SW 1271 (cell line): ENCODE results near the gene ZNF521.

ENCODE experiments used
- DNase-seq, 2 experiments: peaks; one replicate each; lab custom pipeline; 2025; lab: John Stamatoyannopoulos, UW

ZNF521 gene

DNA sequence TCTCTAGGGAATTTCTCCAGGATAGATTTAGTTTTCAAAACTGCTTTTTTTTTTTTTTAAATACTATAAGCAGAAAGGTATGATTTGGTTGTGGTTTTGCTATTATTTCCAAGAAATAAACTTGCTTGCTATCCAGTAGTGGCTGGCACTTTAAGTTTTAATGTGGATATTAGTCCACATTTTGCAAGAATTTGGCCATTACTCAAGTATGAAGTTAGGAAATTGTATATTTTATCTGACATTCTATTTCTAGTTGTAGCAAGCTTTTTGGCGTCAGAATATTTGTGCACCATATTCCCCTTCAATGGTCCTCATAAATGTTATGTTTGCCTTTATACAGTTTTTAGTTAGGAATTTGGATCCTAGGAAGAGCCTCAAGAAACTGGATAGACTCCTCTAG, 226.3 kb downstream of the ZNF521 start:
- no peak for DNase-seq

DNA sequence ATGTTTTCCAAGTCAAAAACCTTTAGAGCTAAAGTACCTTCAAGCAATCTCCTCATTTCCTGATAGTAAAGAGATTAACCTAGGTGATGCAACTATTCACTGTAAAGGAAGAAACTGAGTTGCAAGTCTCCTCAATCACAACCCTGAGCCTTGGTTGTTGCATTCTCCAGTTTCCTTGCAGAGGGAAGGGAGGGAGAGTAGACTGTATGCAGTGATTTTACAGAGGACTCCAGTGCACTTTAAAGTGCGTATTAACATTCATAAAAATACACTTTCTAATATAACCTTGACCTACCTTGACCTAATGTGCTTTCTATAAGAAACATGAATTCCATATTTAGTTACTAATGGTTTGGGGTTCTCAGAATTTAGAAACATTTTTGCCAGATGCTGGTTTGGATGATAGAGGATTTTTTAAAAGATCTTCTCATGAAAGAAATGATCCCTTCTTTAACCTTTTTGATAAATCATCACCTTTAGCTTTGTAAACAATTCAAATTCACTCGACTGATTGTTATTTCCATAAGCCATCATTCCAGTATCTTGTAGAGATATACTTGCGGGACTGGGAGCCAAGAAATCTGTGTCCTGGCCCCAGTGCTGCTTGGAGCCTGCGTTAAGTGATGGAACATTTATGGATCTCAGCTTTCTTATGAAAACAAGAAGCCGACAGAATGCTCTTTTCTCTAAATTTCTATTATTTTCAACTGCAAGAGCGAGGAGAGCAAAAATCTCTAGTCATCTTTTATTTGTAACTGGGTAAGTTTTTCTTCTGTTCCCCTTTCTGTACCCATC, 228.3 kb downstream of the ZNF521 start:
- no peak for DNase-seq

DNA sequence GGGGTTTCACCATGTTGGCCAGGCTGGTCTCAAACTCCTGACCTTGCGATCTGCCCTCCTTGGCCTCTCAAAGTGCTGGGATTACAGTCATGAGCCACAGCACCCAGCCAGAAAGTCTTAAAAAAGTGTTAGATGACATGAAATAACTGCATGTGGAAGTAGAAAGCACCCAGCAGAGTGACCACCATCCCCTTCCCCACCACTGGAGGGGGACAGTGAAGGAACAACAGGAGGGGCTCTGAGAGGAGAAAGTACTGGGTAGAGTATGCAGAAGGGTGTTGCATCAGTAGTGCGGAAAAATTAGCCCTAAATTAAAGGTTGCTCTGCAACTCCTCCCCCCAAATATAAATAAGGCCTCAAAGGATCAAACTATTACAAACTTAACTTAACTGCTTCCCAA, 230.5 kb downstream of the ZNF521 start:
- DNase-seq: no peak

GRCh38 chr18:25113566-25113965, 238.4 kb downstream of the ZNF521 start:
- no peak for DNase-seq

DNA sequence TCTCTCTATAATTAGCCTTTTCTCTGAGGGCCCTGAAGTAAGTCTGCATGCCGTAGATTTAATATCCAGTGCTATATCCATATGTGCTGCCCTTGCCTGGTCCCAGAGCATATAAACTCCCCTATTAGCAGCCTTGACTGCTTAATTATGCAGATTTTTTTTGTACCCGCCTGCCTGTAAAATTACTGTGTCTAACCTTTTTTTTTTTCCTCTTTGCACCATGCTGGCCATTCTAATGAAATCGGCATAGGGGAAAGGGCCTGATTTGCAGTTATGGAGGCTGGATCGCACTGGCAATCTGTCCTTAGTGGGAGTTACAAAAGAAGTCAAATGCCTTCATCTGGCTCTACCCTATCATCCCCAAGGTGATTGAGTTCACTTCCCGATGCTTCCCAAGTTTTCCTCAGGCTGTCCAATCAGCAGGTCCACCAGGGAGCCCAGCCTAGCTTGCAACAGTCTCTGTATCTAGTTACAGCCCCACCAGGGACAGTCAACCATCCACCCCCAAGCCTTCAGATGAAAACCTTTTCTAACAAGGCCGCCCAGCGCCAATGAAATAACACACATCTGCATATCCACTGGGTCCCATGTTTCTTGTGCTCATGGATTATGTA, 239.0 kb downstream of the ZNF521 start:
- DNase-seq: no peak

DNA sequence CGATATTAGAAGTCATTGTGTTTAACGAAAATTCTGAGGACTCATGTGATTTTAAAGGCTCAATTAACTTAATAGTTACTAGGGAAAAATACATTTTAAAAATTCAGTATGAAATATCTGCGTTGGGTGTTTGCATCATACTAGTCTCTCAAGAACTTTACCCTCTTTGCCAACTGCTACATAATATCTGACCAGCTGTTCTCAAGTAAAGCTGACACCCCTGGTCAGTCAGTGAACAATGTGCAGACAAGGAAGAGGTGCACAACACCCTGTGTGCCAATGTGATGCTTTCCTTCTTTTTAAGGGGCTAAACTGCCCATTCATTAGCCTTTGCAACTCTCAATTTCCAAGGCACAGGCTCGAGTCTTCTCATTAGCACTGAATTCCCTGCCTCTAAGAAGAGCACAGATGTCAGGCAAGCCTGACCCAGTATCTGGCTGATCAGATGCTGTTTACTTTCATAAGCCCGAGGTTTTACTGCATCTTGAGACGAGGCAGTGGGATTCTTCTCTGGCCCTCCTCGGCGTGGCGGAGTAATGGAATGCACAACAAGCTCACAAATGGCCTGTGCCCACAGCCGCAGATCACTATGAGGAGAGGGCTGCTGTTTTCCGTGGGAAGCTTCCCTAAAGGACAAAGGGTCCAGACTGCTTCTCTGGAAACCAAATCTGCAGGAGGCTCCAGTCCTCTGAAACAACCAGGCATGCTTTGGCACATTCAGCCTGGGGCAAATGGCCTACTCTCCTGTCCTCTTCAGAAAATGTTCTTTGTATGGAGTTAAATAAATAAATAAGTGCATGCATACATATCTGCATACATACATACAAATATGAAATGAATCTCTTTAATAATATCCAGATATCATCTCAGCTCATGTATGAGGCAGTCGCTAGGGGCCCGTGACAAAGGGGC, 240.3 kb downstream of the ZNF521 start:
- DNase-seq: no peak

DNA sequence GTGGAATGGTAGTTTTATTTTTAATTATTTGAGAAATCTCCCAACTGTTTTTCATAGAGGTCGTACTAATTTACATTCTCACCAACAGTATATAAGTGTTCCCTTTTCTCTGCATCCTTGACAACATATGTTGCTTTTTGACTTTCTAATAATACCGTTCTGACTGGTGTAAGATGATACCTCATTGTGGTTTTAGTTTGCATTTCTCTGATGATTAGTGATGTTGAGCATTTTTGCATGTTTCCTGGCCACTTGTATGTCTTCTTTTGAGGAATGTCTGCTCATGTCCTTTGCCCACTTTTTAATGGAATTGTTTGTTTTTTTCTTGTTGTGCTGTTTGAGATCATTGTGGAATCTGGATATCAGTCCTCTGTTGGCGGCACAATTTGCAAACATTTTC, 242.5 kb downstream of the ZNF521 start:
- DNase-seq: no peak

DNA sequence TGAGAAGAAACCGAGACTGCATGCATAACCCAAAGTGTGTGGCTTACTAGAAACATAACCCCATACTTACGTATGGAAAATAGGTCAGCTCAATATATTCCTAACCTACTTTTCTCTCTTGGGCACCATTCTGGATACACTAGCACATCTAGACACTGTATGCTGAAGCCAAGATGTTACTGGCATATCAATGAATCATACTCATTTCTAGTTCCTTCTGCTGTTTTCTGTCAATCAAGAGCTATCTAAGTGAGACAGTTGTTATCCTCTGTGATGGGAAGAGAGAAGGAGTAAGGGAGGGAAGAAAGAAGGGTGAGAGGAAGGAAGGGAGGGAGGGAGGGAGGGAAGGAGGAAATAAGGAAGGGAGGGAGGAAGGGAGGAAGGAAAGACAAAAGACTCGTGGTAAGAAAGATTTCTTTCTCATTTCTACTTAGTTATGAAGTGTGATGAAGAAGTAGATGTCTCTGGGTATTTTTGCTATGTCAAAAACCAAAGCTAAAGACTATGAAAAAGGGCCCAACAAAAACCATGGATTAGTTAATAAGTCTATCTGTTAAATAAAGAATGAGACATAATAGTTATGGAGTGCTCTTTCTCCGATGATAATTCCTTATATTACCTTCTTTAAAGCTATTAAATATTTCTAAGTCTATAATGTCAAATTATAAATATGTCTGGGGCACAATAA, 248.4 kb downstream of the ZNF521 start:
- DNase-seq: no peak

DNA sequence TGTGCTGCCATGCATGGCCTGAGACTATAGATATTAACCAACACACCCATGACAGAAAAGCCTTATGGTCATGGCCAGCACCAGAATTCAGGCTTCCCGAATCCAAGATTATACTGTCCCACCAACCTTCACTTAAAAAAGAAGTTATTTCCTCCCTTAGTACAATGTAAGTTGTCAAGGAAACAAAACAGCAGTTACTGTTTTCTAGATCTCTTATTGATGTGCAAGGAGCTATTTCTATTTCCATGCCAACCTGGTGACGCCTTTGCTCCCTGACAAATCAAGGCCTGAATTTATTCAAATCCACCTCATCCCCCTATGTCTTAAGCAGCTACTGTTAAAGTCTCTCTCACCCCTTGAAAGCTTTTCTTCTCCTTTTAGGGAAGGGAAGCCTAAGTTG, 249.3 kb downstream of the ZNF521 start:
- no peak for DNase-seq

DNA sequence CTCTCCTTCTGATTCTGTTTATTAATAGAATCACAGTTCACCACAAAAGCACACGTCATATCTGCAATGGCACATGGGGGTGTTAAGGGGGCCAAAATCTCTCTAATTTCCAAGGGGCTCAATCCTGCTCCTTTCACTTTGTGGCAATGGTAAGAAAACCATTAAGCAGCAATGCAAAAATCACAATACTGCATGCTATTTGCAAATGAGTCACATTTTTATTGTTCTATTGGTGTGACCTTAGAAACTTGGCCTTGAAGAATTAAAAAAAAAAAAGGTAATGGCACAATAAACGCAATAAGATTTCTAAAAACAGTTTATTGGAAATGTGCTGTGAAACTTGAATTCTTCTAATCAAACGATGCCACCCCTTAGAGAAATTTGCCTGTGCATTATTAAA, 251.5 kb downstream of the ZNF521 start:
- DNase-seq: no peak

GRCh38 chr18:25099895-25100294, 252.1 kb downstream of the ZNF521 start:
- DNase-seq: no peak

DNA sequence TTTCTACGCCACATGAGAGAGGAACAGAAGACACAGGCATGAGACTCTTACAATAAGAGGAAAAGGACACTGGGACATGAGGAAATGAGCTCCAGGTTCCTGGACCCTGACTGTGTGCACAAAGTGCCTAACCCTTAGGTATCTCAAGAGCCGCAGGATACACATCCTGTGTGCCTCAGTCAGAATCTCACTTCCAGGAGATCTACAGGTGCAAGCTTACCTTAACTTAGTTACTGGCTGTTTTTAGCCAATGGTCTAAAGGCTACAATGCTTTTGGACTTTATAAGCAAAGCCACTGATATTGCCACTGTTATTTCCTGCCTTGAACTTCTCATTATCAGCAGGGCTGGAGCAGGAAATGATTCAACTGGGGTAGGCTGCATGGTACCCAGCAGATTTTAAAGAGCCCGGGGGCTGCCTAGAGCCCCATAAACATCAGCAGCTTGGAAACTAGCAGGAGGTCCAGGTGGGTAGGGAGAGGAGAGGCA, 254.4 kb downstream of the ZNF521 start:
- DNase-seq: no peak

- DNase-seq: no peak
These were observed 254.9 kb downstream of the ZNF521 start for GRCh38 chr18:25097057-25097456.

DNA sequence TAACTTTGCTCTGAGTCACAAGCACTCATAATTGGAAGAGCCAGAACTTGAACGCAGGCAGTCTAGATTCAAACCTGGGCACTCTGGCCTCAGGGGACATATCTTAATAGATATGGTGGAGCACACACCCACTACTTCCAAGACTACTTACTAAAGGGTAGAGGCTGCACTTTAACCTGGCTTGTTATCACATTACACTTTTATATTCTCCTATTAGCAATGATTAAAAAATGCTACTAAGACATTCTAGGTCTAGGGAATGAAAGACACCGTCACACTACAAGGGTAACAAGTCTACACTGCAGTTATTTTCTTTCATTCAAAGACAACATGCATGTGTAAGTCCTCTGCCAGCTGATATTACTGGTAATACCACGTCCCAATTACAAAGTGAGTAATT, 258.8 kb downstream of the ZNF521 start:
- no peak for DNase-seq

DNA sequence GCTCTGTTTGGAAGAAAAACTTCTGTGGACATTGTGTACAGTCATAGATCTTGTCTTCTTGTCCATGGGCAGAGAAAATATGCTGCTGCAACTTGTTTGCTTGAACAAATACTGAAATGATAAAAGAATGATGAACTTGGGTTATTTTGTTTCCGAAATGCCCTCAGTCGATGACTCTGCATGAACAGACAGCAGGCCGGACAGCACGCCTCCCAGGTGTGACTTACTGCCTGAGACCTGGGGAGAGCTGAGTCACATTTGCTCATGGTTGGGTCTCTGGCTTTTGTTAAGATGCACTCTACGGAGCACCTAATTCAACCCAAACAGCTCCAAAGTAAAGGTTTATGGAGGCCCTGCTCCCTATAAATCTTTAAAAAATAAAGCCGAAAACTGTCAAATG, 262.5 kb downstream of the ZNF521 start:
- DNase-seq: no peak

DNA sequence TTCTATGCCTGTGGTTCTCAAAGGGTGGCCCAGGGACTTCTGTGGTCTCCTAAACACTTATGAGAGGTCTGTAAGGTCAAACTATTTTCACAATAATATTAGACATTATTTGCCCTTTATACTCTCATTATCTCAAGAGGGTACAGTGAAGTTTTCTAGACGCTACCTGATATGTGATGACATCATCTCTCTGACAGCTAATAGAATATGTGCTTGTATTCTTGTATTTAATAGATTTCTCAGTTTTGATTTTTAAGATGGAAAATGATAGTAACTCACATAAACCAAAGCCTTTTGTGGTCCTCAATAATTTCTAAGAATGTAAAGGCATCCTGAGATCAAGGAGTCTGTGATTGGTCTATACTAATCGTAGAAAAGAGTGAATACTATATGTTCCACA, 265.1 kb downstream of the ZNF521 start:
- no peak for DNase-seq

DNA sequence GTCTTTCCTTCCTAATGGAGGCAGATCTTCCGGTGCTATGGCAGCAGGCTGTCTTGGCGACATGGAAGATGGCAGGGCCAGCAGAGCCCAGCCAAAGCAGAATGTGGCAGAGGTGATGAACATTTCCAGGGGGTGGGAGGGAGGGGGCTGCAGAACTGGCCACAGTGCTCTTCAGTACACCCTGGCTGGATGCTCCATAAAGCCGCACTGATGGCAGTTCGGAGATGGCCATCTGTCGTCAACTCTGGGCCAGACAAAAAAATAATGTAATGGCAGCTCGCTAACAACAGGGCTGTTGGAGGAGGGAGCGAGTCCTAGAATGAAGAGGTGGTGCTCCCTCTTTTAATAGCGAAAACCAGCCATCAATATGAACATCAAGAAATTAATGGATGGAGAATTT, 271.0 kb downstream of the ZNF521 start:
- DNase-seq: no peak

GRCh38 chr18:25080211-25080610, 271.8 kb downstream of the ZNF521 start:
- no peak for DNase-seq

GRCh38 chr18:25077944-25078723, 273.8 kb downstream of the ZNF521 start:
- no peak for DNase-seq

DNA sequence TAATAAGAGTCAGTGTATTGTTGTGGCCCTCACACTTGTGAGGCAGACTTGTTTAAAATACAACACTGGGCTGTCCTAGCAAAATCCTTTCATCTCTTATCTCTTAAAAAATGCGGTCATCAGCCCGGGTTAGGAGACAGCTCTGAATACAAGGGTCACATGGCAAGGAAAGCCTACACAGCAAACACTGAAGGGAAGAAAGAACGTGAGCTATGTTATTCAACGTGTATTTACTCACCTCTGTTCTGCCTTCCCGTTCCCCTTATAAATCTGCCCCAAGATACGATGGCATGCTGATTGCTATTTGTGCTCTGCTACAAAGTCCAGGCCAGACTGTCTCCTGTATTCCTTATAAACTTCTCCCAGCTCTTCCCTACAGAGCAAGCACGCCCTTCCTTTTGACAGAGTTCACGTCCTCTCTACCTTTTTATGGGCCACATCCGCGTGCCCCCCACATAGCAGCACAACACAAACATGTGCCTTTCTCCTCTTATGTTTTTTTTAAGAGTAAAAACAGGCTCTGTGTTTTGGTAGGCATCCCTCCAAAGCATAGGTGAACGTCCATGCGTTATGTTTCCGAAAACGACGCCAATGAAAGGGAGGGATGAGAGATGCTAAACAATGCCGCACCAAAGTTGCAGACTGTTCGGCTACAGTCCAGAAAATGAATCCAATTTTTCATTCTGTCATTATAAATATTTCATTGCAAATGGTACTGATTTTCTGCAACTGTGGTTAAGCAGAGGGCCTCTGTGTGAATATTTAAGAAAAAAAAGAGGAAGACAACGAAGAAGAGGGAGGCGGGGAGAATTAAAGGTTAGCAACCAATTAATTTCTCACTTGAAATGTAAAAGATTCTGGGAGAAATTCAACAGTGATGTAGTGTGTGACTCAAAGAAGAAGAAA, 274.7 kb downstream of the ZNF521 start:
- no peak for DNase-seq
